Adrenal gland (tissue), 12 donors: Measurements from ENCODE around the gene UGT2A1. TPM values are rescaled to one million over a fixed set of nuclear protein-coding genes. Genes with fewer than 3 reads are reported as not detected.

ENCODE experiments used
- DNase-seq, 7 donors: peaks; one replicate each; pipeline ENCODE4 v3.0.0-alpha.2; 2019 to 2020
- H3K27ac ChIP-seq, 5 donors: fragments of 200-600 bp; sonication (generic) in 4 of 5; 1 replicate in 3 of 5; 2 replicates in 2 of 5; pipeline versions ENCODE4 v1.5.1 to v1.8.0; 2016 to 2020; ENCODE audit warnings: mild to moderate bottlenecking in 1 of 5
- H3K27me3 ChIP-seq: fragments of 200-600 bp; 2 replicates; pipeline ENCODE4 v1.8.0; 2021
- H3K36me3 ChIP-seq, 2 donors: fragments of 200-600 bp; replicated peaks in 1 of 2; 1 replicate in 1 of 2; 2 replicates in 1 of 2; pipeline versions ENCODE4 v1.5.1 to v1.8.0; 2018 to 2022
- H3K4me1 ChIP-seq, 2 donors: fragments of 200-600 bp; replicated peaks in 1 of 2; 1 replicate in 1 of 2; 2 replicates in 1 of 2; pipeline versions ENCODE4 v1.5.1 to v1.8.0; 2018 to 2021
- H3K4me3 ChIP-seq, 4 donors: fragments of 200-600 bp; sonication (generic) in 3 of 4; one replicate each; pipeline ENCODE4 v1.5.1; 2016 to 2018
- H3K9me3 ChIP-seq, 3 donors: fragments of 200-600 bp; sonication (generic) in 1 of 3; replicated peaks in 1 of 3; 1 replicate in 2 of 3; 2 replicates in 1 of 3; pipeline versions ENCODE4 v1.5.1 to v1.8.0; 2016 to 2021
- POLR2A ChIP-seq, 2 donors: fragments of 450-650 bp; IDR thresholded peaks; one replicate each; pipeline ENCODE4 v1.6.1; 2017; ENCODE audit warnings: antibody characterized with exemption in 2 of 2, mild to moderate bottlenecking in 2 of 2, moderate library complexity in 1 of 2
- WGBS, 4 donors: extraction: QIAGEN DNeasy Blood & Tissue Kit in 2 of 4; methylation state at CpG; one replicate each; pipeline versions ENCODE4 v1.1.5 to v1.1.7; 2013 to 2017; 5-methylcytosine and 5-hydroxymethylcytosine counted together
- intact Hi-C, 2 donors: fragments of 100-400 bp; cut with DNase I; formaldehyde crosslinking; loops; one replicate each; pipeline versions ENCODE4 v1.14.1 to v1.15.0; 2022 to 2023
- polyA plus RNA-seq, 3 donors: library from polyadenylated mRNA; stranded (reverse); fragments of 200-250 nt in 2 of 3; fragments of 350-450 nt in 1 of 3; fragmentation: Illumina TruSeq in 1 of 3; extraction: RNeasy Lipid Tissue Mini Kit (QIAGEN cat#74804) in 1 of 3; gene quantifications; one replicate each; pipeline ENCODE4 v1.2.3, GENCODE V29; 2013 to 2014
- total RNA-seq, 9 donors: library from RNA; depleted of rRNA in 4 of 9; stranded (reverse); fragments of >200 nt in 4 of 9; fragments of 120-200 nt in 1 of 9; fragmentation: NEBNext Ultra II Directional in 1 of 9; extraction: Animal tissue kit (Norgen Biotek cat#: 25700) in 1 of 9; gene quantifications; one replicate each; pipeline versions ENCODE4 v1.1.0 to v1.2.4, GENCODE V29; 2013 to 2023
- TF ChIP-seq, protein P1 (sequence below), 6 experiments: fragments of 450-650 bp in 4 of 6; fragments of 200-600 bp in 2 of 6; sonication (generic) in 1 of 6; IDR thresholded peaks; 1 replicate in 5 of 6; 2 replicates in 1 of 6; pipeline versions ENCODE4 v1.5.1 to v1.8.0; 2016 to 2021; ENCODE audit warnings: antibody characterized with exemption in 6 of 6, mild to moderate bottlenecking in 2 of 6, moderate library complexity in 1 of 6
- donor health status: healthy with polysubstance abuse.
- donor health status: Bipolar disorder and iron deficiency.
- donor health status: DM: yes; HTN: yes; CAD: no.
- donor health status: DM: no; HTN: no; CAD: no.
- donor health status: DM: no; HTN: no; CAD: no.
- donor health status: DM: yes; HTN: yes; CAD: no.

The UGT2A1 gene
- total and polyA plus RNA-seq, 12 donors, result 0.11 TPM; not detected in 11

DNA sequence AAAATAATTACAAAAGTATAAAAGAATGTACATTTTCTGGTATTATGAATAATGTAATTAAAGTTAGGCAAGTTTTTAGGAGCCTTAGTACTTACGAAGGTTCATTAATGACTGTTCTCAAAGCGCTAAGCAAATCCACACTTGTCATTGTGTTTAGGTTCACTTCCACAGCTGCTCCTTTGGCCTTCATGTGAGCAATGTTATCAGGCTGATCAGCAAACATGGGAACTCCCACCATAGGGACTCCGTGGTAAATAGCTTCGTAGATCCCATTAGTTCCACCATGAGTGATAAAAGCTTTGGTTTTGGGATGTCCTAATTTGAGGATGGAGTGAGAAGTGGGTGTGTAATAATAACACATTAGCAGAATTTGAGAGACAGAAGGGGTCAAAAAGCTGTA, 58.7 kb downstream of the UGT2A1 start:
- intact Hi-C loops, result no loop called here
- TF ChIP-seq POLR2A (IDR thresholded peaks at IDR 0.05), result no peak
- TF ChIP-seq, protein P1, sequence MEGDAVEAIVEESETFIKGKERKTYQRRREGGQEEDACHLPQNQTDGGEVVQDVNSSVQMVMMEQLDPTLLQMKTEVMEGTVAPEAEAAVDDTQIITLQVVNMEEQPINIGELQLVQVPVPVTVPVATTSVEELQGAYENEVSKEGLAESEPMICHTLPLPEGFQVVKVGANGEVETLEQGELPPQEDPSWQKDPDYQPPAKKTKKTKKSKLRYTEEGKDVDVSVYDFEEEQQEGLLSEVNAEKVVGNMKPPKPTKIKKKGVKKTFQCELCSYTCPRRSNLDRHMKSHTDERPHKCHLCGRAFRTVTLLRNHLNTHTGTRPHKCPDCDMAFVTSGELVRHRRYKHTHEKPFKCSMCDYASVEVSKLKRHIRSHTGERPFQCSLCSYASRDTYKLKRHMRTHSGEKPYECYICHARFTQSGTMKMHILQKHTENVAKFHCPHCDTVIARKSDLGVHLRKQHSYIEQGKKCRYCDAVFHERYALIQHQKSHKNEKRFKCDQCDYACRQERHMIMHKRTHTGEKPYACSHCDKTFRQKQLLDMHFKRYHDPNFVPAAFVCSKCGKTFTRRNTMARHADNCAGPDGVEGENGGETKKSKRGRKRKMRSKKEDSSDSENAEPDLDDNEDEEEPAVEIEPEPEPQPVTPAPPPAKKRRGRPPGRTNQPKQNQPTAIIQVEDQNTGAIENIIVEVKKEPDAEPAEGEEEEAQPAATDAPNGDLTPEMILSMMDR (IDR thresholded peaks at IDR 0.05), result no peak
- no peaks in the 10 kb centered on the region for H3K9me3 ChIP-seq
- H3K27me3 ChIP-seq, result no peaks in the 10 kb centered on the region
- no peak for DNase-seq
- H3K4me3 ChIP-seq, result no peak overlapping the region
- H3K27ac ChIP-seq, result no peak overlapping the region
- H3K4me1 ChIP-seq, result no peaks in the 10 kb centered on the region
- H3K36me3 ChIP-seq, result no peaks in the 10 kb centered on the region
- 43 to 59% (median 53%) methylated on average over 4 of the region's 4 CpGs for WGBS, 4 donors

DNA sequence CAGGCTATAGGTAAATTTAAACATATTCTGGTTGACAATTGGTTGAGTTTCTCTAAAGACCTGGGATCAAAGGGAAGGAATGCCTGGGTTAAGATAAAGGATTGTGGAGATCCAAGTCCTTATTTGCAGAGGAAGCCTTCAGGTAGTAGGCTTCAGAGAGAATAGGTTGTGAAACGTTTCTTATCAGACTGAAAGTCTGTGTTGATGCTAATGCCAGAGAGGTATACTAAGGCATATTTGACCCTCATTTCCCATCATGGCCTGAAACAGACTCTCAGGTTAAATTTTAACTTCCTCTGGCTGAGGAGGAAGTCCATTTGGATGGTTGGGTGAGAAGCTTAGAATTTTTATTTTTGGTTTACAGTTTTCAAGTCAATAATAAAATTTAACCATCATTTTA, 61.7 kb downstream of the UGT2A1 start:
- no peak overlapping the region for H3K27ac ChIP-seq
- DNase-seq, result no peak
- no peaks in the 10 kb centered on the region for H3K27me3 ChIP-seq
- intact Hi-C loops, result no loop called here
- H3K4me3 ChIP-seq, result no peak overlapping the region
- H3K9me3 ChIP-seq, result no peaks in the 10 kb centered on the region
- WGBS, 4 donors, result 24 to 46% (median 26%) methylated on average over 1 of the region's 1 CpG
- TF ChIP-seq, protein P1 (IDR thresholded peaks at IDR 0.05), result no peak
- no peak for TF ChIP-seq POLR2A (IDR thresholded peaks at IDR 0.05)
- no peaks in the 10 kb centered on the region for H3K36me3 ChIP-seq
- H3K4me1 ChIP-seq, result no peaks in the 10 kb centered on the region

DNA sequence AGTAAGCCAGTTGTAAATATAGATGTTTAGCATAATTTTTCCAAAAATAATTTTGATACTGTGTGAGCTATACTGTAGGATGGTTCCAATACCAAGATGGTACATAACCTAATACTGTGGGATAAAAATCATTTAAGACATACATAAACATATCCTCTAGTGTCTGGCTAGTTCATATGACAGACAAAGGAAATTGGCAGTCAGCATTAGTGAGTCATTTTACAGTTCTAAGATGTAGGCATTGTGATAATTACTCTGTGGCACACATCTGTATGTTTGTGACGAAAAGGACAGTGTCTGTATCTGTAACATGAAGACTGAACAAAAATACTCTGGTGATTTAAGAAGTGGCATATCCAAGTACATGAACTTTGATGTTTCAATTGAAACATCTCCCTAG, 63.2 kb downstream of the UGT2A1 start:
- H3K4me1 ChIP-seq, result no peaks in the 10 kb centered on the region
- TF ChIP-seq, protein P1 (IDR thresholded peaks at IDR 0.05), result no peak
- no peak for TF ChIP-seq POLR2A (IDR thresholded peaks at IDR 0.05)
- DNase-seq, result no peak
- no peaks in the 10 kb centered on the region for H3K9me3 ChIP-seq
- H3K36me3 ChIP-seq, result no peaks in the 10 kb centered on the region
- 14 to 67% (median 52%) methylated on average over 1 of the region's 1 CpG for WGBS, 4 donors
- H3K27me3 ChIP-seq, result no peaks in the 10 kb centered on the region
- H3K4me3 ChIP-seq, result no peak overlapping the region
- no peak overlapping the region for H3K27ac ChIP-seq
- intact Hi-C loops, result no loop called here

DNA sequence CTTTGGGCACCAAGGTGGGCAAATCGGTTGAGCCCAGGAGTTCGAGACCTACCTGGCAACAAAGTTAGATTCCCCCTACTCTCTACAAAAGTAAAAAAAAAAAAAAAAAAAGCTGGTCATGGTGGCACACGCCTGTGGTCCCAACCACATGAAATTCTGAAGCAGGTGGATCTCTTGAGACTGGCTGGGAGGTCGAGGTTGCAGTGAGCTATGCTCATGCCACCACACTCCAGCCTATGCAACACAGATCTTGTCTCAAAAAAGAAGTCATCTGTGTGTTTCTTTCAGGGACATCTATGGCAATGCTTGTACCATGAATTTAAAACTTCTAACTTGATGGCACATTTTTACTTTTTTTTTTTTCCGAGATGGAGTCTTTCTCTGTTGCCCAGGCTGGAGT, 68.9 kb downstream of the UGT2A1 start:
- Histone ChIP-seq H3K27me3 (no peaks in the 10 kb centered on the region), H3K36me3 (no peaks in the 10 kb centered on the region), H3K4me3 (no peak overlapping the region), H3K4me1 (no peaks in the 10 kb centered on the region), H3K9me3 (no peaks in the 10 kb centered on the region), H3K27ac (no peak overlapping the region)
- no peak for DNase-seq
- intact Hi-C loops, result no loop called here
- no peak for TF ChIP-seq POLR2A (IDR thresholded peaks at IDR 0.05)
- TF ChIP-seq, protein P1 (IDR thresholded peaks at IDR 0.05), result no peak
- 65 to 80% (median 76%) methylated on average over 5 of the region's 5 CpGs for WGBS, 4 donors
